ENCODE measurements around the gene CLEC2D. TPM values are rescaled to one million over a fixed set of nuclear protein-coding genes. Genes with fewer than 3 reads are reported as not detected.

The CLEC2D gene, protein sequence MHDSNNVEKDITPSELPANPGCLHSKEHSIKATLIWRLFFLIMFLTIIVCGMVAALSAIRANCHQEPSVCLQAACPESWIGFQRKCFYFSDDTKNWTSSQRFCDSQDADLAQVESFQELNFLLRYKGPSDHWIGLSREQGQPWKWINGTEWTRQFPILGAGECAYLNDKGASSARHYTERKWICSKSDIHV
- total RNA-seq = 0.98 and 2.0 TPM in 2 replicates

DNA sequence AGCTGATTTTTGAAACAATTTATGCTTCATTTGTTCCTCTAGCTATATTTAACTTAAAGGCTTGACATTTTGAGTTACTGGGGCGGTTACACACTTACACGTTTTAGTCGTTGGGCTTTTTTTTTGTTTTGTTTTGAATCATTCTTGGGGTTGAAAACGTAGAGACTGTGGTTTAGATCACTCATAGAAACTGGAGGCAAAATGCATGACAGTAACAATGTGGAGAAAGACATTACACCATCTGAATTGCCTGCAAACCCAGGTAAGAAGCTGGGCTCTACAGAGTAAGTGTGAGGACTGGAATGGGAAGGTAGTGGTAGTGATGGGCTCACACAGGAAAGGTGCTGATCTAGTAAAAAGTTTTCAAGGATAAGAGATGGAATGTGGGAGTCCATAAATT, at the start of gene CLEC2D:
Gene CLEC2D (plus strand): TSS at position 180 of the 400 bp plus-strand sequence. CDS start 22 bp downstream, at position 202.

DNA sequence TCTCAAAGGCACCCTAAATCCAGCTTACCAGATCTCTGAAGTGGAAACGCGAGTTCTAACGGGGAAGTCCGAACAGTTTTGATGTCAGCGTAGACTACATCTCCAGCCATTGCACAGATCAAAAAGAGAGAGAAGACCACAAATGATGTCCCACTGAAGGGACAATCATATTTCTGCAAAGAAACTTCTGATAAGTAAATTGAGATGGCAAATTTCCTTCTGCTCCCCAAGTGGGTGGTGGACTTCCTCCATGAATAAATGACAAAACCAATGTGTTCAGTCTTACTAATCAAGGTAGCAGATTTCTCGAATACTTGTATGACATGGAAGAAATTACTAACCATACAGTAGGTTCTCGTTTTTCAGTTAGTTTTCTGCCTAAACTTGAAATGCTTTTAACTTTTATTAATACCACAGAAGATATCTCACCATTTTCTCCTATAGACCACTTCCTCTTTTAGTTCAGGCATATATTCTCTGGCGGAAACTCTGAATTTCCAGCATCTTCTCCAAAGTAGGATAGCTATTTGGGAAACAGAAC, 63.5 kb downstream of the CLEC2D start, which contains the start of gene CLECL1:
Gene CLECL1 (minus strand): TSS at position 177 of the 541 bp plus-strand sequence.

Small RNA genes lying within 50 kb of the gene (small RNA-seq; reads per million reads assigned to genes)
- gene AC010186.4 (not detected), gene RNU6-700P (not detected)

Other genes starting within 250 kb of the CLEC2D start
- gene KLRB1, start 61.8 kb upstream of the CLEC2D start, total RNA-seq = not detected in 2 replicates
- not detected in 2 replicates for gene CLECL1, start 63.4 kb downstream of the CLEC2D start, total RNA-seq
- 1.3 and 1.8 TPM in 2 replicates for gene CD69, start 91.2 kb downstream of the CLEC2D start, total RNA-seq
- gene KLRF1, start 157.8 kb downstream of the CLEC2D start, total RNA-seq = 0.33 TPM in 1 of 2 replicates, not detected in the other
- gene CLEC2B, start 199.6 kb downstream of the CLEC2D start, total RNA-seq = 10.5 and 20.3 TPM in 2 replicates
- not detected in 2 replicates for gene KLRF2, start 211.8 kb downstream of the CLEC2D start, total RNA-seq